K562 (cell line): ENCODE results near the gene ABHD4. TPM values are rescaled to one million over a fixed set of nuclear protein-coding genes. Genes with fewer than 3 reads are reported as not detected.
A peak's percentile ranks its signal among the peaks of the same experiment; 100 is the strongest.

Experiments
- CCAR2 ChIP-seq: fragments of 200-400 bp; formaldehyde crosslinking; IDR thresholded peaks from 2 replicates; pipeline ENCODE4 v1.6.1; 2017; ENCODE audit warnings: mild to moderate bottlenecking, low read depth, low read length
- CXXC5 ChIP-seq: fragments of 250-450 bp; sonication (Bioruptor Pico); IDR thresholded peaks from 2 replicates; pipeline ENCODE4 v1.8.0; 2022; ENCODE audit warnings: inconsistent platforms, mild to moderate bottlenecking, moderate library complexity
- GATAD2A ChIP-seq: fragments of 450-650 bp; IDR thresholded peaks from 2 replicates; pipeline ENCODE4 v1.6.1; 2017
- SAP30 ChIP-seq: fragments of 200-600 bp; sonication (generic); IDR thresholded peaks from 2 replicates; pipeline ENCODE4 v1.6.1; 2012; ENCODE audit warnings: borderline replicate concordance, low read depth, mild to moderate bottlenecking, moderate library complexity, low read length, control low read depth, inconsistent platforms; ENCODE audit not compliant: insufficient read depth, poor library complexity, severe bottlenecking
- TAF7 ChIP-seq: fragments of 450-650 bp; IDR thresholded peaks from 2 replicates; pipeline ENCODE4 v1.6.1; 2016; ENCODE audit warnings: missing genetic modification characterization, missing compliant biosample characterization
- TRIM24 ChIP-seq, 2 experiments: fragments of 450-650 bp; IDR thresholded peaks; 2 replicates each; pipeline ENCODE4 v1.6.1; 2016
- polyA plus RNA-seq, 8 experiments: library from polyadenylated mRNA; depleted of rRNA in 4 of 8; stranded (reverse) in 5 of 8; unstranded in 3 of 8; fragments of >200 nt; fragmentation: Nextera tagmentation in 2 of 8; fragmentation: Illumina TruSeq in 1 of 8; extraction: Ambion mirVana in 2 of 8; extraction: Trizol in 1 of 8; gene quantifications; 2 replicates each; pipeline versions ENCODE4 v1.2.1 to v1.2.3, GENCODE V29; 2011 to 2014; ENCODE audit warnings: inconsistent platforms in 1 of 8, missing spikeins in 1 of 8
- total RNA-seq, 7 experiments: library from RNA; depleted of rRNA in 6 of 7; stranded (reverse); fragments of >200 nt in 6 of 7; fragmentation: Illumina TruSeq in 2 of 7; extraction: Trizol in 2 of 7; gene quantifications; 2 replicates each; pipeline versions ENCODE4 v1.2.1 to v1.2.3, GENCODE V29; 2011 to 2021; ENCODE audit warnings: low replicate concordance in 1 of 7
- TF ChIP-seq, protein P1 (sequence below): sonication (generic); formaldehyde crosslinking; IDR thresholded peaks from 2 replicates; pipeline ENCODE4 v1.8.0; 2022; ENCODE audit warnings: missing genetic modification reagents, mild to moderate bottlenecking, moderate library complexity, borderline replicate concordance
- TF ChIP-seq, protein P2 (sequence below), 2 experiments: fragments of 450-650 bp; formaldehyde crosslinking in 1 of 2; IDR thresholded peaks; 2 replicates each; pipeline versions ENCODE4 v1.4.0 to v1.6.1; 2014 to 2020; ENCODE audit warnings: mild to moderate bottlenecking in 2 of 2, borderline replicate concordance in 1 of 2, low read depth in 1 of 2
- TF ChIP-seq, protein P3 (sequence below), 2 experiments: fragments of 450-650 bp; conservative IDR thresholded peaks; 2 replicates each; pipeline ENCODE4 v1.6.1; 2017; ENCODE audit warnings: mild to moderate bottlenecking in 2 of 2, moderate library complexity in 2 of 2
- TF ChIP-seq, protein P4 (sequence below): fragments of 450-650 bp; IDR thresholded peaks from 2 replicates; pipeline ENCODE4 v1.6.1; 2016; ENCODE audit warnings: borderline replicate concordance
- TF ChIP-seq, protein P5 (sequence below): sonication (generic); formaldehyde crosslinking; IDR thresholded peaks from 2 replicates; pipeline ENCODE4 v1.5.0; 2020; ENCODE audit warnings: missing genetic modification reagents

ABHD4 gene
- total and polyA plus RNA-seq, 9 of the 15 experiments (the other 6 are each of a cell fraction or from before 2014, with no cell fraction given) = 3.6 to 12.0 (median 7.2) TPM

DNA sequence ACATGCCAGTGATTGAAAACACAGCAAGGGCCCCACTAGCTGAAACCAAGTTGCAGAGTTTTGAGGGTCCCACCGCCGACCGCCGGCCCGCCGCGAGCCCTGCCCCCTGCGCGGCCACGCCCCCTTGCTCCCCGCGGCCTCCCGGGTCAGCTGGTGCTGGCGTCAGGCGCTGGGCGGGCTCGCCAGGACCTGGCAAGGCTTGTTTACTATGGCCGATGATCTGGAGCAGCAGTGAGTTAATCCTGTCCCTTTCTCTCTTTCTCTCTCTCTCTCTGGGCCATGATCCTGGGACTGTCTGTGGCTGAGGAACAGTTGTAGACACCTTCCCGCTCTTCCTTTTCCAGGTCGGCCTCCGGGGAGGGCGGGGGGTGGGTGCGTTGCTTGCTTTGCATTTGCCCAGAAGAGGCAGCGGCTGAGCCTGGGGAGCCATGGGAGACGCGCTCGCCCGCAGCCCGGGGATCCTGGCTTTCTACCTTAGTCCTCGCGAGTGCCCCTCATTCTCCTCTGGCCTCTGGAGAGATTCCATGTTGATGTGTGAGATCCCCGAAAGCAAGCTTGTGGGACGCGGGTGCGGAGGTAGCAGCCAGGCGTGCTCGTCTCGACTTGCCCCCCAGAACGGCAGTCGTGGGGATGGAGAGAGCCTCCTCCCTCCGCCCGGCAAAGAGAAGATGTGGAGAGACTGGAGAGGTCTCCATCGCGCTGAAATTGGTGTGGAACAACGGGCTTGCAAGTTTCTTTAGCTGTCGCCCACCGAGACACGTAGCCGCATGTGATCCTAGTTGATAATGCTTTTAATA lies at the start of gene ABHD4 (continued):
- TF ChIP-seq, protein P1, sequence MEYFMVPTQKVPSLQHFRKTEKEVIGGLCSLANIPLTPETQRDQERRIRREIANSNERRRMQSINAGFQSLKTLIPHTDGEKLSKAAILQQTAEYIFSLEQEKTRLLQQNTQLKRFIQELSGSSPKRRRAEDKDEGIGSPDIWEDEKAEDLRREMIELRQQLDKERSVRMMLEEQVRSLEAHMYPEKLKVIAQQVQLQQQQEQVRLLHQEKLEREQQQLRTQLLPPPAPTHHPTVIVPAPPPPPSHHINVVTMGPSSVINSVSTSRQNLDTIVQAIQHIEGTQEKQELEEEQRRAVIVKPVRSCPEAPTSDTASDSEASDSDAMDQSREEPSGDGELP (CRISPR knock-in tag) = peak; percentile 95
- TF ChIP-seq, protein P2, sequence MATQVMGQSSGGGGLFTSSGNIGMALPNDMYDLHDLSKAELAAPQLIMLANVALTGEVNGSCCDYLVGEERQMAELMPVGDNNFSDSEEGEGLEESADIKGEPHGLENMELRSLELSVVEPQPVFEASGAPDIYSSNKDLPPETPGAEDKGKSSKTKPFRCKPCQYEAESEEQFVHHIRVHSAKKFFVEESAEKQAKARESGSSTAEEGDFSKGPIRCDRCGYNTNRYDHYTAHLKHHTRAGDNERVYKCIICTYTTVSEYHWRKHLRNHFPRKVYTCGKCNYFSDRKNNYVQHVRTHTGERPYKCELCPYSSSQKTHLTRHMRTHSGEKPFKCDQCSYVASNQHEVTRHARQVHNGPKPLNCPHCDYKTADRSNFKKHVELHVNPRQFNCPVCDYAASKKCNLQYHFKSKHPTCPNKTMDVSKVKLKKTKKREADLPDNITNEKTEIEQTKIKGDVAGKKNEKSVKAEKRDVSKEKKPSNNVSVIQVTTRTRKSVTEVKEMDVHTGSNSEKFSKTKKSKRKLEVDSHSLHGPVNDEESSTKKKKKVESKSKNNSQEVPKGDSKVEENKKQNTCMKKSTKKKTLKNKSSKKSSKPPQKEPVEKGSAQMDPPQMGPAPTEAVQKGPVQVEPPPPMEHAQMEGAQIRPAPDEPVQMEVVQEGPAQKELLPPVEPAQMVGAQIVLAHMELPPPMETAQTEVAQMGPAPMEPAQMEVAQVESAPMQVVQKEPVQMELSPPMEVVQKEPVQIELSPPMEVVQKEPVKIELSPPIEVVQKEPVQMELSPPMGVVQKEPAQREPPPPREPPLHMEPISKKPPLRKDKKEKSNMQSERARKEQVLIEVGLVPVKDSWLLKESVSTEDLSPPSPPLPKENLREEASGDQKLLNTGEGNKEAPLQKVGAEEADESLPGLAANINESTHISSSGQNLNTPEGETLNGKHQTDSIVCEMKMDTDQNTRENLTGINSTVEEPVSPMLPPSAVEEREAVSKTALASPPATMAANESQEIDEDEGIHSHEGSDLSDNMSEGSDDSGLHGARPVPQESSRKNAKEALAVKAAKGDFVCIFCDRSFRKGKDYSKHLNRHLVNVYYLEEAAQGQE (IDR thresholded peaks at IDR 0.05; ENCODE audit: borderline replicate concordance) = peak; percentile 15; the same call in 1 of the 2 replicates
- TF ChIP-seq, protein P2 (CRISPR knock-in tag; IDR thresholded peaks at IDR 0.05; ENCODE audit: low read depth) = no peak
- peak; percentile 73 for TF ChIP-seq SAP30
- TF ChIP-seq, protein P3, sequence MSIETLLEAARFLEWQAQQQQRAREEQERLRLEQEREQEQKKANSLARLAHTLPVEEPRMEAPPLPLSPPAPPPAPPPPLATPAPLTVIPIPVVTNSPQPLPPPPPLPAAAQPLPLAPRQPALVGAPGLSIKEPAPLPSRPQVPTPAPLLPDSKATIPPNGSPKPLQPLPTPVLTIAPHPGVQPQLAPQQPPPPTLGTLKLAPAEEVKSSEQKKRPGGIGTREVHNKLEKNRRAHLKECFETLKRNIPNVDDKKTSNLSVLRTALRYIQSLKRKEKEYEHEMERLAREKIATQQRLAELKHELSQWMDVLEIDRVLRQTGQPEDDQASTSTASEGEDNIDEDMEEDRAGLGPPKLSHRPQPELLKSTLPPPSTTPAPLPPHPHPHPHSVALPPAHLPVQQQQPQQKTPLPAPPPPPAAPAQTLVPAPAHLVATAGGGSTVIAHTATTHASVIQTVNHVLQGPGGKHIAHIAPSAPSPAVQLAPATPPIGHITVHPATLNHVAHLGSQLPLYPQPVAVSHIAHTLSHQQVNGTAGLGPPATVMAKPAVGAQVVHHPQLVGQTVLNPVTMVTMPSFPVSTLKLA (conservative IDR thresholded peaks at IDR 0.05) = peak; percentile 47 to 65; a peak in 2 of 4 replicates
- TF ChIP-seq, protein P4, sequence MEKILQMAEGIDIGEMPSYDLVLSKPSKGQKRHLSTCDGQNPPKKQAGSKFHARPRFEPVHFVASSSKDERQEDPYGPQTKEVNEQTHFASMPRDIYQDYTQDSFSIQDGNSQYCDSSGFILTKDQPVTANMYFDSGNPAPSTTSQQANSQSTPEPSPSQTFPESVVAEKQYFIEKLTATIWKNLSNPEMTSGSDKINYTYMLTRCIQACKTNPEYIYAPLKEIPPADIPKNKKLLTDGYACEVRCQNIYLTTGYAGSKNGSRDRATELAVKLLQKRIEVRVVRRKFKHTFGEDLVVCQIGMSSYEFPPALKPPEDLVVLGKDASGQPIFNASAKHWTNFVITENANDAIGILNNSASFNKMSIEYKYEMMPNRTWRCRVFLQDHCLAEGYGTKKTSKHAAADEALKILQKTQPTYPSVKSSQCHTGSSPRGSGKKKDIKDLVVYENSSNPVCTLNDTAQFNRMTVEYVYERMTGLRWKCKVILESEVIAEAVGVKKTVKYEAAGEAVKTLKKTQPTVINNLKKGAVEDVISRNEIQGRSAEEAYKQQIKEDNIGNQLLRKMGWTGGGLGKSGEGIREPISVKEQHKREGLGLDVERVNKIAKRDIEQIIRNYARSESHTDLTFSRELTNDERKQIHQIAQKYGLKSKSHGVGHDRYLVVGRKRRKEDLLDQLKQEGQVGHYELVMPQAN = peak; percentile 19; the same call in 1 of the 2 replicates
- TF ChIP-seq, protein P5, sequence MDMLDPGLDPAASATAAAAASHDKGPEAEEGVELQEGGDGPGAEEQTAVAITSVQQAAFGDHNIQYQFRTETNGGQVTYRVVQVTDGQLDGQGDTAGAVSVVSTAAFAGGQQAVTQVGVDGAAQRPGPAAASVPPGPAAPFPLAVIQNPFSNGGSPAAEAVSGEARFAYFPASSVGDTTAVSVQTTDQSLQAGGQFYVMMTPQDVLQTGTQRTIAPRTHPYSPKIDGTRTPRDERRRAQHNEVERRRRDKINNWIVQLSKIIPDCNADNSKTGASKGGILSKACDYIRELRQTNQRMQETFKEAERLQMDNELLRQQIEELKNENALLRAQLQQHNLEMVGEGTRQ (CRISPR knock-in tag) = peak; percentile 52
- no peak for TF ChIP-seq TRIM24 (IDR thresholded peaks at IDR 0.05)
- TF ChIP-seq GATAD2A = peak; percentile 4; the same call in 1 of the 2 replicates
- 0 out of 2 replicates have a peak, but pooled peaks have one; percentile 37 for TF ChIP-seq TAF7
- TF ChIP-seq CXXC5 (CRISPR knock-in tag) = peak; percentile 55; the same call in 1 of the 2 replicates
- TF ChIP-seq CCAR2 = no peak
